Measurements from ENCODE around the gene NOL4L.

Gene NOL4L

DNA sequence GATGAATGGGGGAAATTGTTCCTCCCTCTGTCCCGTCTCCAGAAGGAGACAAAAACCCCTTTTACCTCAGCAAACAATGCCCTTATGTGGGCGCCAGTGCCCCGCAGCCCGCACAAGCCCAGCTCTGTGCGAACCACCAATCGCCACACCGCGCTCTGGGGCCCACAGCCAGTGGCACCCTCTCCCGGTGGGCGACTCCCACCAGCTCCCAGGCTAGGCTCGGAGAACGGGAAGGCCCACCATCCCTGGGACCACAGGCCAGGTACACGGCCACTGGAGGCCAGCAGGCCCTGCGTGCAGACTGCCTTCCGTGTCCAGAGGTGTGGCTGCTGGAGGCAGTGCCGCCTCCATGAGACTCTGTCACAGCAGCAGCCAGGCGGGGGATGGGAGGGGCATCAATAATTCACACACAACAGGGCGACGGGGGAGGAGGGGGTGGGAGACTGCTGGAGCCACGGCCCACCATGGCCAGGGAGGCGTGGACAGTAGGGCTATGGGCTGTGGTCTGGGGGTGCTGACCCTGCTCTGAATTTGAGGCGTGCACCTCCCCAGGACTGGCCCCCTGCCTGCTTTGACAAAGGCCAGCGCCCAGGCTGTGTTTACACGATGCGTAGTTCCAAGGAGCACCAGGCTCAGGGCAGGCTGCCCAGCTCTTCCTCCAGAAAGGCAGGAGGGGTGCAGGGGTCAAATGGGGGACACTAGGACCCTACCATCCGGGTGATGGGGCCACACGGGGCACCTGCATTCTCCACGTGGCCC, 121.3 kb downstream of the NOL4L start:
- H3K4me3 ChIP-seq (ENCODE audit: low read depth, low read length): no peak overlapping the region
- no peak overlapping the region for H3K4me2 ChIP-seq (ENCODE audit: low read length)
- no peak overlapping the region for H2AK5ac ChIP-seq (ENCODE audit: low read length)
- no peak overlapping the region for H3K23ac ChIP-seq (ENCODE audit: low read length)
- peaks cover 0 to 10% of the 10 kb centered on the region in 2 experiments for H3K4me1 ChIP-seq (ENCODE audit: control insufficient read depth in 1 of 2, insufficient read depth in 2 of 2, low read length in 2 of 2)
- no peak overlapping the region for H2AFZ ChIP-seq (ENCODE audit: insufficient read depth, low read length, poor library complexity)
- no peaks in the 10 kb centered on the region for H3K27me3 ChIP-seq (ENCODE audit: insufficient read depth, low read length)
- H4K8ac ChIP-seq (ENCODE audit: low read depth, low read length): no peak overlapping the region
- DNase-seq: no peak
- H3K18ac ChIP-seq (ENCODE audit: low read length): no peak overlapping the region
- H3K27ac ChIP-seq (ENCODE audit: low read depth, low read length): no peak overlapping the region
- no peak overlapping the region for H3K14ac ChIP-seq (ENCODE audit: low read length)
- no peaks in the 10 kb centered on the region for H3K79me2 ChIP-seq (ENCODE audit: control insufficient read depth, insufficient read depth, low read length, poor library complexity)
- H2BK5ac ChIP-seq (ENCODE audit: low read depth, low read length, poor library complexity): no peak overlapping the region
- no peak overlapping the region for H3K9ac ChIP-seq (ENCODE audit: low read length)
- no peak overlapping the region for H4K91ac ChIP-seq (ENCODE audit: low read depth, low read length)
- no peak overlapping the region for H2BK120ac ChIP-seq (ENCODE audit: insufficient read depth, low read length, poor library complexity)
- H3K9me3 ChIP-seq (ENCODE audit: insufficient read depth, low read depth, low read length): no peaks in the 10 kb centered on the region
- WGBS (ENCODE audit: extremely low coverage, insufficient coverage, insufficient read length): no CpG with 5 or more reads among the region's 28 CpGs
- no peak overlapping the region for H4K12ac ChIP-seq (ENCODE audit: low read depth, low read length)
- no peak overlapping the region for H2BK12ac ChIP-seq (ENCODE audit: low read length)
- no peaks in the 10 kb centered on the region for H3K79me1 ChIP-seq (ENCODE audit: low read length)
- H3K36me3 ChIP-seq (ENCODE audit: control insufficient read depth in 1 of 2, insufficient read depth in 2 of 2, low read length in 2 of 2): peaks cover 70 to 73% of the 10 kb centered on the region in 2 experiments
- H3K4ac ChIP-seq (ENCODE audit: low read depth, low read length): no peak overlapping the region

DNA sequence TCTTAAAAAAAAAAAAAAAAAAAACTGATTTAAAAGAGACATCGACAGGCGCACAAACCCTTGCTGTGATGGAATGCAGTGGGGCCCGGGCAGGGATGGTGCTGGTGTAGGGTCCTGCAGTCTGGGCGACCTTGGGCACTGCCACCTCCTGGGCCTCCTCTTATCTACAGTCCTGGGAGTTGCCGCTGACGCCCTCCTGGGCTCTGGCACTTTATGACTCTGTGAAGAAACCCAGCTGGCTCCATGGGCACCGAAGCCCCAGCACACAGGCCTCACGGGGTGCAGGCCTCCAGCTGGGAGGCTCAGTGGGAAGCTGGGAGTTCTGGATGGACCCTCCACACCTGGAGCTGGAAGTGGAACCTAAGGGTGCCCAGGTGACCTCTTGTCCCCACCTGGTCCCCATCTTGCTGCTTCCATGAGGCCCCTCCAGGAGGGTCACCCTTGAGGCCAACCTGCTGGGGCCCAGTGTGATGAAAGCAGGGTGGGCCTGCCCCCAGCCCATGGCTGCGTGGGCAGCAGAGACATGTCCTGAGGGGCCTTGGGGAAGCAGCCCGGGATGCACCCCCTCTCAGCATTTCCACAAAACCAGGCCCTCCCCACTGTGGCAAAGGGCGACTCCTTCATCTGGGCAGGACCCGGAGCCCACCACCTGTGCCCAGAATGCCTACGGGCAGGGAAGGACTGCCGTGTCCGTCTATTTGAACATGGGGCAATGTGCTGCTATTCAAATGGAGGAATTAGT, 122.1 kb downstream of the NOL4L start:
- Histone ChIP-seq H2AK5ac (ENCODE audit: low read length) (no peak overlapping the region), H3K18ac (ENCODE audit: low read length) (no peak overlapping the region), H4K8ac (ENCODE audit: low read depth, low read length) (no peak overlapping the region), H3K27me3 (ENCODE audit: insufficient read depth, low read length) (no peaks in the 10 kb centered on the region), H2BK5ac (ENCODE audit: low read depth, low read length, poor library complexity) (no peak overlapping the region), H3K4ac (ENCODE audit: low read depth, low read length) (no peak overlapping the region), H3K14ac (ENCODE audit: low read length) (no peak overlapping the region), H3K36me3 (ENCODE audit: control insufficient read depth in 1 of 2, insufficient read depth in 2 of 2, low read length in 2 of 2) (peaks cover 72 to 73% of the 10 kb centered on the region in 2 experiments), H2AFZ (ENCODE audit: insufficient read depth, low read length, poor library complexity) (no peak overlapping the region), H3K4me3 (ENCODE audit: low read depth, low read length) (no peak overlapping the region), H3K27ac (ENCODE audit: low read depth, low read length) (no peak overlapping the region), H4K91ac (ENCODE audit: low read depth, low read length) (no peak overlapping the region), H3K4me2 (ENCODE audit: low read length) (no peak overlapping the region), H3K9ac (ENCODE audit: low read length) (no peak overlapping the region), H2BK12ac (ENCODE audit: low read length) (no peak overlapping the region), H3K23ac (ENCODE audit: low read length) (no peak overlapping the region), H3K79me1 (ENCODE audit: low read length) (no peaks in the 10 kb centered on the region), H4K12ac (ENCODE audit: low read depth, low read length) (no peak overlapping the region), H3K4me1 (ENCODE audit: control insufficient read depth in 1 of 2, insufficient read depth in 2 of 2, low read length in 2 of 2) (peaks cover 5 to 17% of the 10 kb centered on the region in 2 experiments), H2BK120ac (ENCODE audit: insufficient read depth, low read length, poor library complexity) (no peak overlapping the region), H3K9me3 (ENCODE audit: insufficient read depth, low read depth, low read length) (no peaks in the 10 kb centered on the region), H3K79me2 (ENCODE audit: control insufficient read depth, insufficient read depth, low read length, poor library complexity) (no peaks in the 10 kb centered on the region)
- WGBS (ENCODE audit: extremely low coverage, insufficient coverage, insufficient read length): no CpG with 5 or more reads among the region's 15 CpGs
- DNase-seq: no peak

- Histone ChIP-seq H2BK120ac (ENCODE audit: insufficient read depth, low read length, poor library complexity) (no peak overlapping the region), H4K8ac (ENCODE audit: low read depth, low read length) (no peak overlapping the region), H4K12ac (ENCODE audit: low read depth, low read length) (no peak overlapping the region), H3K27me3 (ENCODE audit: insufficient read depth, low read length) (no peaks in the 10 kb centered on the region), H3K4ac (ENCODE audit: low read depth, low read length) (no peak overlapping the region), H3K14ac (ENCODE audit: low read length) (no peak overlapping the region), H3K9ac (ENCODE audit: low read length) (no peak overlapping the region), H4K91ac (ENCODE audit: low read depth, low read length) (no peak overlapping the region), H2BK5ac (ENCODE audit: low read depth, low read length, poor library complexity) (no peak overlapping the region), H3K79me2 (ENCODE audit: control insufficient read depth, insufficient read depth, low read length, poor library complexity) (no peaks in the 10 kb centered on the region), H2BK12ac (ENCODE audit: low read length) (no peak overlapping the region), H2AFZ (ENCODE audit: insufficient read depth, low read length, poor library complexity) (no peak overlapping the region), H2AK5ac (ENCODE audit: low read length) (no peak overlapping the region), H3K9me3 (ENCODE audit: insufficient read depth, low read depth, low read length) (no peaks in the 10 kb centered on the region), H3K36me3 (ENCODE audit: control insufficient read depth in 1 of 2, insufficient read depth in 2 of 2, low read length in 2 of 2) (peaks cover 63% of the 10 kb centered on the region in 2 experiments), H3K27ac (ENCODE audit: low read depth, low read length) (no peak overlapping the region), H3K23ac (ENCODE audit: low read length) (no peak overlapping the region), H3K18ac (ENCODE audit: low read length) (peak overlapping the region; percentile 69), H3K4me2 (ENCODE audit: low read length) (no peak overlapping the region), H3K4me1 (ENCODE audit: control insufficient read depth in 1 of 2, insufficient read depth in 2 of 2, low read length in 2 of 2) (peaks cover 9 to 23% of the 10 kb centered on the region in 2 experiments), H3K4me3 (ENCODE audit: low read depth, low read length) (no peak overlapping the region), H3K79me1 (ENCODE audit: low read length) (peaks cover 2% of the 10 kb centered on the region)
- DNase-seq: no peak
- whole genome bisulfite sequencing (ENCODE audit: extremely low coverage, insufficient coverage, insufficient read length): no CpG with 5 or more reads among the region's 17 CpGs
These were observed 123.1 kb downstream of the NOL4L start for GRCh38 chr20:32461836-32462600.

DNA sequence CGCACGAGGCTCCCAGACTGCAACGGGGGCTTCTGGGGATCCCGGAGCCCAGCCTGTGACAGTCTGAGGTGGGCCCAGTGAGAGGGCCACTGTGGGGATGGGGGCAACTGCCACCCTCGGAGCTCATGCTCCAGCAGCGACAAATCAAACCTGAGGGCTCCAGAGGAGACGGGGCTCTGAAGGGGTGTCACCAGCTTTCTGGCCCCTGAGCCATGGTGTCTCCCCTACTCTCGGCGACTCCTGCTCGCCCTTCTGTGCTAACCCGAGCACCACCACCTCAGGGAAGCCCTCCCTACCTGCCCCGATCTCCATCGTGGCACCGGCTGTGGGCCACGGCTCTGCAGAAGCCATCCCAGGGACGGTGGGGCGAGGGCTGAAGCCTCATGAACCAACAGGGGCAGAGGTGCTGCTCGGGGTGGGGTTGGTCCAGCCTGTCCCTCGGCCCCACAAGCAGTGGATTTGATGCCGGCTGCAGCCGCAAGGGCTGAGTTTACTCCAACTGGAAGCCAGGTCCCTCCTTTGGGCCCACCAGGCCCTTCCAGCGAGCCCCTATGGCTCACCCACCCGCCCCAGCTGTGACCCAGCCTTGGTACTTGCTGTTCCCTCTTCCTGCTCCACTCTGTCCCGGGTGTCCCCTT, 124.3 kb downstream of the NOL4L start:
- Histone ChIP-seq H3K9ac (ENCODE audit: low read length) (no peak overlapping the region), H3K4me2 (ENCODE audit: low read length) (no peak overlapping the region), H2BK120ac (ENCODE audit: insufficient read depth, low read length, poor library complexity) (no peak overlapping the region), H3K14ac (ENCODE audit: low read length) (no peak overlapping the region), H4K8ac (ENCODE audit: low read depth, low read length) (no peak overlapping the region), H3K18ac (ENCODE audit: low read length) (no peak overlapping the region), H2AK5ac (ENCODE audit: low read length) (no peak overlapping the region), H2AFZ (ENCODE audit: insufficient read depth, low read length, poor library complexity) (no peak overlapping the region), H3K79me1 (ENCODE audit: low read length) (peaks cover 8% of the 10 kb centered on the region), H3K4me1 (ENCODE audit: control insufficient read depth in 1 of 2, insufficient read depth in 2 of 2, low read length in 2 of 2) (peaks cover 13 to 30% of the 10 kb centered on the region in 2 experiments), H3K79me2 (ENCODE audit: control insufficient read depth, insufficient read depth, low read length, poor library complexity) (peaks cover 2% of the 10 kb centered on the region), H3K27ac (ENCODE audit: low read depth, low read length) (no peak overlapping the region), H4K12ac (ENCODE audit: low read depth, low read length) (no peak overlapping the region), H4K91ac (ENCODE audit: low read depth, low read length) (no peak overlapping the region), H2BK5ac (ENCODE audit: low read depth, low read length, poor library complexity) (no peak overlapping the region), H2BK12ac (ENCODE audit: low read length) (no peak overlapping the region), H3K36me3 (ENCODE audit: control insufficient read depth in 1 of 2, insufficient read depth in 2 of 2, low read length in 2 of 2) (peaks cover 61% of the 10 kb centered on the region in 2 experiments), H3K23ac (ENCODE audit: low read length) (no peak overlapping the region), H3K27me3 (ENCODE audit: insufficient read depth, low read length) (no peaks in the 10 kb centered on the region), H3K4ac (ENCODE audit: low read depth, low read length) (no peak overlapping the region), H3K4me3 (ENCODE audit: low read depth, low read length) (no peak overlapping the region), H3K9me3 (ENCODE audit: insufficient read depth, low read depth, low read length) (no peaks in the 10 kb centered on the region)
- DNase-seq: no peak
- WGBS (ENCODE audit: extremely low coverage, insufficient coverage, insufficient read length): no CpG with 5 or more reads among the region's 24 CpGs
